SK-N-SH treated with all-trans-retinoic acid at 6 μM for 48 hours (cell line): ENCODE results near the gene TSPAN18.

Experiments
- ATAC-seq: fragments of 200-7000 bp; cut with Tn5 transposase; 3 replicates; pipeline ENCODE4 v1.9.1; 2020; ENCODE audit warnings: mild to moderate bottlenecking, moderate library complexity
- ARNTL ChIP-seq: fragments of 450-650 bp; formaldehyde crosslinking; IDR thresholded peaks from 2 replicates; pipeline ENCODE4 v1.5.0; 2020; ENCODE audit warnings: low read depth, mild to moderate bottlenecking, moderate library complexity, borderline replicate concordance
- BACH2 ChIP-seq: fragments of 250-450 bp; sonication (Bioruptor Pico); IDR thresholded peaks from 2 replicates; pipeline ENCODE4 v1.9.0; 2021; ENCODE audit warnings: mild to moderate bottlenecking, borderline replicate concordance
- CSDC2 ChIP-seq: fragments of 250-450 bp; sonication (Bioruptor Pico); IDR thresholded peaks from 2 replicates; pipeline ENCODE4 v1.5.0; 2020; ENCODE audit warnings: mild to moderate bottlenecking, moderate library complexity
- ESRRG ChIP-seq: fragments of 250-450 bp; sonication (Bioruptor Pico); IDR thresholded peaks from 2 replicates; pipeline ENCODE4 v1.6.1; 2021; ENCODE audit warnings: mild to moderate bottlenecking
- GLIS3 ChIP-seq: fragments of 250-450 bp; sonication (Bioruptor Pico); IDR thresholded peaks from 2 replicates; pipeline ENCODE4 v1.5.0; 2020; ENCODE audit warnings: mild to moderate bottlenecking, moderate library complexity
- ISL1 ChIP-seq: fragments of 250-450 bp; sonication (Bioruptor Pico); IDR thresholded peaks from 2 replicates; pipeline ENCODE4 v2.1.2; 2022; ENCODE audit warnings: mild to moderate bottlenecking, moderate library complexity
- RARB ChIP-seq: fragments of 250-450 bp; sonication (Bioruptor Pico); IDR thresholded peaks from 2 replicates; pipeline ENCODE4 v1.8.0; 2021; ENCODE audit warnings: mild to moderate bottlenecking, moderate library complexity
- SNAI2 ChIP-seq: fragments of 250-450 bp; sonication (Bioruptor Pico); IDR thresholded peaks from 2 replicates; pipeline ENCODE4 v1.5.0; 2020; ENCODE audit warnings: mild to moderate bottlenecking, moderate library complexity
- TCF4 ChIP-seq: fragments of 250-450 bp; sonication (Bioruptor Pico); IDR thresholded peaks from 2 replicates; pipeline ENCODE4 v1.8.0; 2021; ENCODE audit warnings: mild to moderate bottlenecking, moderate library complexity, borderline replicate concordance
- ZC3H10 ChIP-seq: fragments of 250-450 bp; sonication (Bioruptor Pico); IDR thresholded peaks from 2 replicates; pipeline ENCODE4 v1.5.1; 2021; ENCODE audit warnings: mild to moderate bottlenecking, moderate library complexity
- ZFP3 ChIP-seq: fragments of 250-450 bp; sonication (Bioruptor Pico); IDR thresholded peaks from 2 replicates; pipeline ENCODE4 v1.5.0; 2020; ENCODE audit warnings: mild to moderate bottlenecking, moderate library complexity
- ZFP30 ChIP-seq: fragments of 450-650 bp; formaldehyde crosslinking; IDR thresholded peaks from 2 replicates; pipeline ENCODE4 v1.5.0; 2022; ENCODE audit warnings: mild to moderate bottlenecking, moderate library complexity
- ZNF565 ChIP-seq: fragments of 450-650 bp; formaldehyde crosslinking; conservative IDR thresholded peaks from 2 replicates; pipeline ENCODE4 v1.5.0; 2020; ENCODE audit warnings: low read depth, mild to moderate bottlenecking, moderate library complexity
- ZNF8 ChIP-seq: fragments of 450-650 bp; formaldehyde crosslinking; IDR thresholded peaks from 2 replicates; pipeline ENCODE4 v1.5.0; 2020; ENCODE audit warnings: mild to moderate bottlenecking, moderate library complexity
- TF ChIP-seq, protein P1 (sequence below): fragments of 250-450 bp; sonication (Bioruptor Pico); IDR thresholded peaks from 2 replicates; pipeline ENCODE4 v1.5.1; 2020; ENCODE audit warnings: low read depth, mild to moderate bottlenecking, moderate library complexity
- TF ChIP-seq, protein P2 (sequence below): fragments of 250-450 bp; sonication (Bioruptor Pico); IDR thresholded peaks from 2 replicates; pipeline ENCODE4 v1.8.0; 2021; ENCODE audit warnings: low read depth, mild to moderate bottlenecking, moderate library complexity, borderline replicate concordance
- TF ChIP-seq, protein P3 (sequence below): fragments of 250-450 bp; sonication (Bioruptor Pico); IDR thresholded peaks from 2 replicates; pipeline ENCODE4 v1.5.1; 2021; ENCODE audit warnings: mild to moderate bottlenecking, moderate library complexity
- TF ChIP-seq, protein P4 (sequence below): fragments of 250-450 bp; sonication (Bioruptor Pico); IDR thresholded peaks from 2 replicates; pipeline ENCODE4 v1.5.0; 2020; ENCODE audit warnings: mild to moderate bottlenecking, moderate library complexity
- TF ChIP-seq, protein P5 (sequence below): fragments of 250-450 bp; sonication (Bioruptor Pico); IDR thresholded peaks from 2 replicates; pipeline ENCODE4 v1.8.0; 2020; ENCODE audit warnings: mild to moderate bottlenecking, moderate library complexity, borderline replicate concordance

TSPAN18 gene

DNA sequence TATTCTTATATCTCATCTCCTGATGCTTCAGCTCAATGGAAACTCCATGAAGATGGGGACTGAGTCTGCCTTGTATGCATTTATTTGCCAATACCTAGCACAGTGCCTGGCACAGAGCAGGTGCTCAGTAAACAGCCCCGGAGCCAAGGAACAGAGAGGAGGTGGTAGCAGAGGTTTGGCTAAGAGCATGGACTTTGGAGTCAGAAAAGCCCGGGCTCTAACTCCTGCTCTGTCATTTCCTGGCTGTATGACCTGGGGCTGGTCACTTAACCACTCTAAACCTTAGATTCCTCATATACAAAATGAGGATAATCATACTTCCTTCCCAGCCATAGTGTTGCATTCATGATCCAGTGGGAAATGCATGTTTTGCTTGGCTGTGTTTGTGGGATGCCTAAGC is 187.3 kb downstream of the TSPAN18 start:
- ATAC-seq = no peak
- TF ChIP-seq ESRRG (CRISPR knock-in tag) = no peak

DNA sequence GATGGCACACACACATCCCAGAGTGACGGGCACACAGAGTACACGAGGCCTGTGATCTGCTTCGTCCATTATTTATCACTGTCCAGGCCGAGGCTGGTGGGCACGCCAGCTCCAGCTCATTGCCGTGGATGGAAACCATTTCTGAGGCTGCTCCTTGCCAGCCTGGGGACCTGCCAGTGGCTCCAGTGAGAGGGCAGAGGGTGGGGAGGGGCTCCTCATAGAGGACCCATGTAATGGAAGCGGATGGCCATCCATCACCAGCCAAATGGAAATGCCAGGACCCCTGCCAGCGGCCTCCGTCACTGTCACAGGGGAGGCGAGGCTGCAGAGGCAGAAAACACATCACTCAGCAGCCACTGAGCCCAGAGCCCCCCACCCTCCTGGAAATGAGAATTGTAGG is 188.2 kb downstream of the TSPAN18 start:
- ATAC-seq = no peak
- TF ChIP-seq ARNTL (CRISPR knock-in tag) (no peak), RARB (no peak), ZNF8 (CRISPR knock-in tag) (no peak), BACH2 (CRISPR knock-in tag) (no peak), ZFP30 (no peak), ZFP3 (CRISPR knock-in tag) (no peak), GLIS3 (CRISPR knock-in tag) (no peak), ZC3H10 (CRISPR knock-in tag) (no peak), CSDC2 (CRISPR knock-in tag) (no peak), TCF4 (no peak), ESRRG (CRISPR knock-in tag) (no peak)
- TF ChIP-seq, protein P1, sequence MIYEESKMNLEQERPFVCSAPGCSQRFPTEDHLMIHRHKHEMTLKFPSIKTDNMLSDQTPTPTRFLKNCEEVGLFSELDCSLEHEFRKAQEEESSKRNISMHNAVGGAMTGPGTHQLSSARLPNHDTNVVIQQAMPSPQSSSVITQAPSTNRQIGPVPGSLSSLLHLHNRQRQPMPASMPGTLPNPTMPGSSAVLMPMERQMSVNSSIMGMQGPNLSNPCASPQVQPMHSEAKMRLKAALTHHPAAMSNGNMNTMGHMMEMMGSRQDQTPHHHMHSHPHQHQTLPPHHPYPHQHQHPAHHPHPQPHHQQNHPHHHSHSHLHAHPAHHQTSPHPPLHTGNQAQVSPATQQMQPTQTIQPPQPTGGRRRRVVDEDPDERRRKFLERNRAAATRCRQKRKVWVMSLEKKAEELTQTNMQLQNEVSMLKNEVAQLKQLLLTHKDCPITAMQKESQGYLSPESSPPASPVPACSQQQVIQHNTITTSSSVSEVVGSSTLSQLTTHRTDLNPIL (CRISPR knock-in tag) = no peak
- TF ChIP-seq, protein P2, sequence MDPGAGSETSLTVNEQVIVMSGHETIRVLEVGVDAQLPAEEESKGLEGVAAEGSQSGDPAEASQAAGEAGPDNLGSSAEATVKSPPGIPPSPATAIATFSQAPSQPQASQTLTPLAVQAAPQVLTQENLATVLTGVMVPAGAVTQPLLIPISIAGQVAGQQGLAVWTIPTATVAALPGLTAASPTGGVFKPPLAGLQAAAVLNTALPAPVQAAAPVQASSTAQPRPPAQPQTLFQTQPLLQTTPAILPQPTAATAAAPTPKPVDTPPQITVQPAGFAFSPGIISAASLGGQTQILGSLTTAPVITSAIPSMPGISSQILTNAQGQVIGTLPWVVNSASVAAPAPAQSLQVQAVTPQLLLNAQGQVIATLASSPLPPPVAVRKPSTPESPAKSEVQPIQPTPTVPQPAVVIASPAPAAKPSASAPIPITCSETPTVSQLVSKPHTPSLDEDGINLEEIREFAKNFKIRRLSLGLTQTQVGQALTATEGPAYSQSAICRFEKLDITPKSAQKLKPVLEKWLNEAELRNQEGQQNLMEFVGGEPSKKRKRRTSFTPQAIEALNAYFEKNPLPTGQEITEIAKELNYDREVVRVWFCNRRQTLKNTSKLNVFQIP (CRISPR knock-in tag) = no peak
- TF ChIP-seq, protein P3, sequence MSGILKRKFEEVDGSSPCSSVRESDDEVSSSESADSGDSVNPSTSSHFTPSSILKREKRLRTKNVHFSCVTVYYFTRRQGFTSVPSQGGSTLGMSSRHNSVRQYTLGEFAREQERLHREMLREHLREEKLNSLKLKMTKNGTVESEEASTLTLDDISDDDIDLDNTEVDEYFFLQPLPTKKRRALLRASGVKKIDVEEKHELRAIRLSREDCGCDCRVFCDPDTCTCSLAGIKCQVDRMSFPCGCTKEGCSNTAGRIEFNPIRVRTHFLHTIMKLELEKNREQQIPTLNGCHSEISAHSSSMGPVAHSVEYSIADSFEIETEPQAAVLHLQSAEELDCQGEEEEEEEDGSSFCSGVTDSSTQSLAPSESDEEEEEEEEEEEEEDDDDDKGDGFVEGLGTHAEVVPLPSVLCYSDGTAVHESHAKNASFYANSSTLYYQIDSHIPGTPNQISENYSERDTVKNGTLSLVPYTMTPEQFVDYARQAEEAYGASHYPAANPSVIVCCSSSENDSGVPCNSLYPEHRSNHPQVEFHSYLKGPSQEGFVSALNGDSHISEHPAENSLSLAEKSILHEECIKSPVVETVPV = no peak
- TF ChIP-seq, protein P4, sequence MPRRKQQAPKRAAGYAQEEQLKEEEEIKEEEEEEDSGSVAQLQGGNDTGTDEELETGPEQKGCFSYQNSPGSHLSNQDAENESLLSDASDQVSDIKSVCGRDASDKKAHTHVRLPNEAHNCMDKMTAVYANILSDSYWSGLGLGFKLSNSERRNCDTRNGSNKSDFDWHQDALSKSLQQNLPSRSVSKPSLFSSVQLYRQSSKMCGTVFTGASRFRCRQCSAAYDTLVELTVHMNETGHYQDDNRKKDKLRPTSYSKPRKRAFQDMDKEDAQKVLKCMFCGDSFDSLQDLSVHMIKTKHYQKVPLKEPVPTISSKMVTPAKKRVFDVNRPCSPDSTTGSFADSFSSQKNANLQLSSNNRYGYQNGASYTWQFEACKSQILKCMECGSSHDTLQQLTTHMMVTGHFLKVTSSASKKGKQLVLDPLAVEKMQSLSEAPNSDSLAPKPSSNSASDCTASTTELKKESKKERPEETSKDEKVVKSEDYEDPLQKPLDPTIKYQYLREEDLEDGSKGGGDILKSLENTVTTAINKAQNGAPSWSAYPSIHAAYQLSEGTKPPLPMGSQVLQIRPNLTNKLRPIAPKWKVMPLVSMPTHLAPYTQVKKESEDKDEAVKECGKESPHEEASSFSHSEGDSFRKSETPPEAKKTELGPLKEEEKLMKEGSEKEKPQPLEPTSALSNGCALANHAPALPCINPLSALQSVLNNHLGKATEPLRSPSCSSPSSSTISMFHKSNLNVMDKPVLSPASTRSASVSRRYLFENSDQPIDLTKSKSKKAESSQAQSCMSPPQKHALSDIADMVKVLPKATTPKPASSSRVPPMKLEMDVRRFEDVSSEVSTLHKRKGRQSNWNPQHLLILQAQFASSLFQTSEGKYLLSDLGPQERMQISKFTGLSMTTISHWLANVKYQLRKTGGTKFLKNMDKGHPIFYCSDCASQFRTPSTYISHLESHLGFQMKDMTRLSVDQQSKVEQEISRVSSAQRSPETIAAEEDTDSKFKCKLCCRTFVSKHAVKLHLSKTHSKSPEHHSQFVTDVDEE = no peak
- TF ChIP-seq, protein P5, sequence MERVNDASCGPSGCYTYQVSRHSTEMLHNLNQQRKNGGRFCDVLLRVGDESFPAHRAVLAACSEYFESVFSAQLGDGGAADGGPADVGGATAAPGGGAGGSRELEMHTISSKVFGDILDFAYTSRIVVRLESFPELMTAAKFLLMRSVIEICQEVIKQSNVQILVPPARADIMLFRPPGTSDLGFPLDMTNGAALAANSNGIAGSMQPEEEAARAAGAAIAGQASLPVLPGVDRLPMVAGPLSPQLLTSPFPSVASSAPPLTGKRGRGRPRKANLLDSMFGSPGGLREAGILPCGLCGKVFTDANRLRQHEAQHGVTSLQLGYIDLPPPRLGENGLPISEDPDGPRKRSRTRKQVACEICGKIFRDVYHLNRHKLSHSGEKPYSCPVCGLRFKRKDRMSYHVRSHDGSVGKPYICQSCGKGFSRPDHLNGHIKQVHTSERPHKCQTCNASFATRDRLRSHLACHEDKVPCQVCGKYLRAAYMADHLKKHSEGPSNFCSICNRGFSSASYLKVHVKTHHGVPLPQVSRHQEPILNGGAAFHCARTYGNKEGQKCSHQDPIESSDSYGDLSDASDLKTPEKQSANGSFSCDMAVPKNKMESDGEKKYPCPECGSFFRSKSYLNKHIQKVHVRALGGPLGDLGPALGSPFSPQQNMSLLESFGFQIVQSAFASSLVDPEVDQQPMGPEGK (CRISPR knock-in tag) = no peak
- TF ChIP-seq, all 23 proteins: peak for 0

DNA sequence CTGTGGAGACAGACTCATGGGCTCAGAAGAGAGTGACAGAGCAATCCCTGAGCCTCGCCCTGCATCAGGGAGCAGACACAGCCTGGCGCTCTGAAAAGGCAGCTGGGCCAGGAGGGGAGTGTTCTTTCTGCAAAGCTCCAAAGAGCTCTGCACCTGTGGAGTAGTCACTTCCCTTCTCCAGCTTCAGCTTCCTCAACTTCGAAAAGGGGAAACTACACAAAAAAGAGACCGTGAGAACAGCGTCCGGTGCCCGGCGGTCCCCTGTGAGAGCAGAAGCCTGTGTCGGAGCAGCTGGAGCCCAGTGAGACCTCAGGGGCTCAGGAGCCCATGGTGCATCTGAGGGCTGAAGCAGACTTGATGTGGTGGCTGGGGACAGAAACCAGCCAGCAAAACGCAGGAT is 188.9 kb downstream of the TSPAN18 start:
- no peak for TF ChIP-seq TCF4
- TF ChIP-seq ARNTL (CRISPR knock-in tag) = no peak
- no peak for TF ChIP-seq ZNF8 (CRISPR knock-in tag)
- TF ChIP-seq ZC3H10 (CRISPR knock-in tag) = no peak
- TF ChIP-seq ZNF565 (CRISPR knock-in tag) = no peak
- TF ChIP-seq, protein P2 (CRISPR knock-in tag) = no peak
- no peak for TF ChIP-seq BACH2 (CRISPR knock-in tag)
- TF ChIP-seq ISL1 (CRISPR knock-in tag) = no peak
- TF ChIP-seq SNAI2 (CRISPR knock-in tag) = no peak
- TF ChIP-seq, protein P3 = no peak
- TF ChIP-seq, protein P5 (CRISPR knock-in tag) = no peak
- TF ChIP-seq ESRRG (CRISPR knock-in tag) = no peak
- no peak for ATAC-seq
